Measurements from ENCODE around the gene EME1.

GRCh38 chr17:50344731-50345365 is 28.2 kb upstream of the EME1 start:
- TF ChIP-seq CTCF (IDR thresholded peaks at IDR 0.05) (no peak), POLR2A (IDR thresholded peaks at IDR 0.05) (no peak), EP300 (IDR thresholded peaks at IDR 0.05) (no peak)
